ENCODE data around the gene TBXAS1.

DNA sequence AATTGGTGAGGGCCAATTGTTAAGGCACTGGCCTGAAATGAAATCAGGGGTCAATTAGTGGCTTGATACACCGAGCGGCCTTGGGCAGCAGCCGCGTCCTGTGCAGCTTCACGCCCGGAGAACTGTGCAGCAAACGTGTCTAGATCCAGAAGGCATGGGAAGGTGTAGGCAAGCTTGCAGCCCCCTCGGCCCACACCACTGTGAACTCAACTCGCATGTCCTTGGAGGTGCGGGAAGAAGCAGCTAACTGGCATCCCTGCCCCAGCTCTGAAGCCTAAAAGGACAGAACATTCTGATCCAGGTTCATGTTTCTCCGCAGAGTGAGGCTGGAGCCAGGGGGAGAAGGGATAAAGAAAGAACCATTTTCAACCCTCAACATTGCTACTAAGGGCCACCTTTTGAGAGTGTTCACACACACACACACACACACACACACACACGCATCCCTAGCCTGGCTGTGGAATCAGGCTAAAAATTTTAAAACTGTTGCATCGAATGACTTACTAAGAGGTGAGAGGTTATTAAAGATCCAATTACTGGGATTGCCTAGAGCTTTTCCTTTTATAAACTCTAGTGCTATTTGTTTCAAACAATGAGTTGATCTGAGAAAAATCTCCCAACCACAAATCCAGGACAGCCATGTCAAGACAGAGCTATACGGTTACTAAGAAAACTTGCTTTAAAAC is 129.7 kb downstream of the TBXAS1 start:
- TF ChIP-seq, protein P1, sequence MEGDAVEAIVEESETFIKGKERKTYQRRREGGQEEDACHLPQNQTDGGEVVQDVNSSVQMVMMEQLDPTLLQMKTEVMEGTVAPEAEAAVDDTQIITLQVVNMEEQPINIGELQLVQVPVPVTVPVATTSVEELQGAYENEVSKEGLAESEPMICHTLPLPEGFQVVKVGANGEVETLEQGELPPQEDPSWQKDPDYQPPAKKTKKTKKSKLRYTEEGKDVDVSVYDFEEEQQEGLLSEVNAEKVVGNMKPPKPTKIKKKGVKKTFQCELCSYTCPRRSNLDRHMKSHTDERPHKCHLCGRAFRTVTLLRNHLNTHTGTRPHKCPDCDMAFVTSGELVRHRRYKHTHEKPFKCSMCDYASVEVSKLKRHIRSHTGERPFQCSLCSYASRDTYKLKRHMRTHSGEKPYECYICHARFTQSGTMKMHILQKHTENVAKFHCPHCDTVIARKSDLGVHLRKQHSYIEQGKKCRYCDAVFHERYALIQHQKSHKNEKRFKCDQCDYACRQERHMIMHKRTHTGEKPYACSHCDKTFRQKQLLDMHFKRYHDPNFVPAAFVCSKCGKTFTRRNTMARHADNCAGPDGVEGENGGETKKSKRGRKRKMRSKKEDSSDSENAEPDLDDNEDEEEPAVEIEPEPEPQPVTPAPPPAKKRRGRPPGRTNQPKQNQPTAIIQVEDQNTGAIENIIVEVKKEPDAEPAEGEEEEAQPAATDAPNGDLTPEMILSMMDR (IDR thresholded peaks at IDR 0.05) = no peak
- TF ChIP-seq POLR2A (IDR thresholded peaks at IDR 0.05) (no peak), EP300 (IDR thresholded peaks at IDR 0.05; ENCODE audit: low read depth) (no peak), POLR2AphosphoS5 (IDR thresholded peaks at IDR 0.05) (no peak)

Data from transverse colon (tissue), 4 donors.